ENCODE measurements around the gene CLEC17A. TPM values are rescaled to one million over a fixed set of nuclear protein-coding genes. Genes with fewer than 3 reads are reported as not detected.

Gene CLEC17A
- total and polyA plus RNA-seq, 7 donors = 13.7 TPM; not detected in 6

DNA sequence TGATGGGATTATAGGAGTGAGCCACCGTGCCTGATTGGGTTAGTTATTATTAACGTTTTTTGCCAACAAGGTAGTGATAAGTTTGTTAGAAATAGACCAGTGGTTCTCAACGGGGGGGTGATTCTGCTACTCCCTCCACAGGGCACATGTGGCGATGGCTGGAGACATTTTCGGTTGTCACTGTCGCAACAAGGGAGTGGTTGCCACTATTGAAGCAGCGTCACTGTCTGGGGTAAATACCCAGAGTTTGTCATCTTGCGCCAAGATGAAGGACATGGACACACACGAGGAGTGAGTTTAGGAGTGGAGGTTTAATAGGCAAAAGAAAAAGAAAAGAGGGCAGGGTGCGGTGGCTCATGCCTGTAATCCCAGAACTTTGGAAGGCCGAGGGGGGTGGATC is 72.8 kb downstream of the CLEC17A start:
- H3K27me3 ChIP-seq = no peaks in the 10 kb centered on the region
- H3K4me3 ChIP-seq = no peak overlapping the region
- intact Hi-C loops (cut with DNase I) = no loop called here
- WGBS, 2 donors = 71 to 80% methylated on average over 11 of the region's 11 CpGs
- H3K27ac ChIP-seq = no peak overlapping the region
- H3K9me3 ChIP-seq = no peaks in the 10 kb centered on the region
- no peak for DNase-seq
- TF ChIP-seq, protein P1, sequence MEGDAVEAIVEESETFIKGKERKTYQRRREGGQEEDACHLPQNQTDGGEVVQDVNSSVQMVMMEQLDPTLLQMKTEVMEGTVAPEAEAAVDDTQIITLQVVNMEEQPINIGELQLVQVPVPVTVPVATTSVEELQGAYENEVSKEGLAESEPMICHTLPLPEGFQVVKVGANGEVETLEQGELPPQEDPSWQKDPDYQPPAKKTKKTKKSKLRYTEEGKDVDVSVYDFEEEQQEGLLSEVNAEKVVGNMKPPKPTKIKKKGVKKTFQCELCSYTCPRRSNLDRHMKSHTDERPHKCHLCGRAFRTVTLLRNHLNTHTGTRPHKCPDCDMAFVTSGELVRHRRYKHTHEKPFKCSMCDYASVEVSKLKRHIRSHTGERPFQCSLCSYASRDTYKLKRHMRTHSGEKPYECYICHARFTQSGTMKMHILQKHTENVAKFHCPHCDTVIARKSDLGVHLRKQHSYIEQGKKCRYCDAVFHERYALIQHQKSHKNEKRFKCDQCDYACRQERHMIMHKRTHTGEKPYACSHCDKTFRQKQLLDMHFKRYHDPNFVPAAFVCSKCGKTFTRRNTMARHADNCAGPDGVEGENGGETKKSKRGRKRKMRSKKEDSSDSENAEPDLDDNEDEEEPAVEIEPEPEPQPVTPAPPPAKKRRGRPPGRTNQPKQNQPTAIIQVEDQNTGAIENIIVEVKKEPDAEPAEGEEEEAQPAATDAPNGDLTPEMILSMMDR (IDR thresholded peaks at IDR 0.05) = no peak
- TF ChIP-seq POLR2A (IDR thresholded peaks at IDR 0.05) (no peak), POLR2AphosphoS5 (IDR thresholded peaks at IDR 0.05) (no peak), EP300 (IDR thresholded peaks at IDR 0.05) (no peak)
- no peaks in the 10 kb centered on the region for H3K4me1 ChIP-seq
- H3K36me3 ChIP-seq = no peaks in the 10 kb centered on the region

DNA sequence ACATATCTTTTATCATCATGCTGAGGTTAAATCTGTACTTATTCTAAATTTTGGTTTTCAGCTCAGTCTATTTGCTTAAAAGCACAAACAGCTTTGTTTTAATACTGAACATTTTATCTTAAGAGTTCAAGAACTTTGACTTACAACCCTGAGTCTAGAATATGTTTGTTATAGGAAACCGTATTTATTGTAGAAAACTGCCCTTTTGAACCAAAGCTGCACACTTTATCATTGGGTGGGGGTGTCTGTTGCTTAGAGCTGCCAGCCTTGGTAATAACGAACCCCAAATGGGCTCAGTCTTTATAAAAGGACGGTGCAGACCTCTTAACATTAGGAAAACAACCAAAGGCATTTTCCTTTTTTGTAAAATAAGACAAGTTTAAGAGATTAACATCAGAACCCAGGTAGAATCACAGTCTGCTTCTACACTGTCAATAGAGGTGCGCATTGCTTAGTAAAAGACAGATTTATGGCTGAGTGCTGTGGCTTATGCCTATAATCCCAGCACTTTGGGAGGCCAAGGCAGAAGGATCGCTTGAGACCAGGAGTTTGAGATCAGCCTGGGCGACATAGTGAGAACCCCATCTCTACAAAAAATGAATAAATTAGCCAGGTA is 77.1 kb downstream of the CLEC17A start:
- no peak overlapping the region for H3K4me3 ChIP-seq
- TF ChIP-seq EP300 (IDR thresholded peaks at IDR 0.05) (no peak), POLR2AphosphoS5 (IDR thresholded peaks at IDR 0.05) (no peak), POLR2A (IDR thresholded peaks at IDR 0.05) (no peak)
- TF ChIP-seq, protein P1 (IDR thresholded peaks at IDR 0.05) = no peak
- H3K27me3 ChIP-seq = no peaks in the 10 kb centered on the region
- no peaks in the 10 kb centered on the region for H3K4me1 ChIP-seq
- H3K9me3 ChIP-seq = no peaks in the 10 kb centered on the region
- DNase-seq = no peak
- no peak overlapping the region for H3K27ac ChIP-seq
- intact Hi-C loops (cut with DNase I) = no loop called here
- WGBS, 2 donors = 27 to 71% methylated on average over 6 of the region's 6 CpGs
- H3K36me3 ChIP-seq = no peaks in the 10 kb centered on the region

DNA sequence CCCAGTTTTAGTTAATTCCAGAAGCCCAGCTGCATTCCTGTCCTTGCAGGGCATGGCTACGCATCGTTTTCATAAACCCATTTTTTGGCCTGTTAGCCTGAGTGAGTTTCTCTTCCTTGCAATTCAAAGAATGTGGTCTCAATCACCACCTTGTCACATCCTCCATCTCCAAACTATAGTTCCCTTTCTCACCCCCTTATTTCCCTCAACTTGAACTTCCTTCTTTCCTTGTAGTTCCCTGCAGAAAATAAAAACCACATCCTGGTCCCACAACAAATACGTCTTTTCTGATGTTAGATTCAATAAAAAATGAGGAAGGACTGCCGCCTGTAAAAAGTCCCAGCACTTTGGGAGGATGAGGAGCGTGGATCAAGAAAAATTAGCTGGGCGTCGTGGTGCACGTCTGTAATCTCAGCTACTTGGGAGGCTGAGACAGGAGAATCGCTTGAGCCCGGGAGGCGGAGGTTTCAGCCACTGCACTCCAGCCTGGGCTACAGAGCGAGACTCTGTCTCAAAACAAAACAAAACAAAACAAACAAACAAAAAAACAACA is 78.6 kb downstream of the CLEC17A start:
- H3K4me3 ChIP-seq = no peak overlapping the region
- WGBS, 2 donors = 55 to 73% methylated on average over 12 of the region's 12 CpGs
- H3K27ac ChIP-seq = no peak overlapping the region
- no peaks in the 10 kb centered on the region for H3K27me3 ChIP-seq
- H3K36me3 ChIP-seq = no peaks in the 10 kb centered on the region
- no peaks in the 10 kb centered on the region for H3K9me3 ChIP-seq
- no peaks in the 10 kb centered on the region for H3K4me1 ChIP-seq
- no peak for TF ChIP-seq POLR2A (IDR thresholded peaks at IDR 0.05)
- TF ChIP-seq, protein P1 (IDR thresholded peaks at IDR 0.05) = no peak
- TF ChIP-seq POLR2AphosphoS5 (IDR thresholded peaks at IDR 0.05) = no peak
- TF ChIP-seq EP300 (IDR thresholded peaks at IDR 0.05) = no peak
- intact Hi-C loops (cut with DNase I) = no loop called here
- no peak for DNase-seq

Small RNA genes lying within 50 kb of the gene (small RNA-seq; reads per million reads assigned to genes)
- 0 reads per million in 3 donors for gene AC022149.2
- 0 reads per million in 3 donors for gene RN7SL842P

Other genes with a start within 250 kb of the CLEC17A start
- gene ADGRE5, start 201.6 kb upstream of the CLEC17A start, total RNA-seq = 10 to 100 TPM; 23.7 to 63.1 (median 34.1) TPM
- 100 to 1,000 TPM in 1 of 3 donors, 10 to 100 TPM in 2; 12.0 to 111 (median 29.8) TPM for gene ADGRE5, start 201.6 kb upstream of the CLEC17A start, polyA plus RNA-seq
- 10 to 100 TPM; 37.8 to 43.8 (median 42.0) TPM for gene DDX39A, start 163.7 kb upstream of the CLEC17A start, total RNA-seq
- 100 to 1,000 TPM in 1 of 3 donors, 10 to 100 TPM in 2; 40.2 to 161 (median 45.3) TPM for gene DDX39A, start 163.7 kb upstream of the CLEC17A start, polyA plus RNA-seq
- gene PKN1, start 149.8 kb upstream of the CLEC17A start, total RNA-seq = 100 to 1,000 TPM in 1 of 4 donors, 10 to 100 TPM in 3; 79.2 to 126 (median 84.6) TPM
- gene PKN1, start 149.8 kb upstream of the CLEC17A start, polyA plus RNA-seq = 10 to 100 TPM; 20.8 to 54.8 (median 28.2) TPM
- under 1 TPM in 2 of 4 donors, not detected in 2; 0.54 to 0.71 TPM for gene PTGER1, start 107.7 kb upstream of the CLEC17A start, total RNA-seq
- gene PTGER1, start 107.7 kb upstream of the CLEC17A start, polyA plus RNA-seq = under 1 TPM in 1 of 3 donors, not detected in 2; 0.67 TPM
- gene GIPC1, start 87.0 kb upstream of the CLEC17A start, total RNA-seq = 10 to 100 TPM; 65.1 to 97.7 (median 68.5) TPM
- gene GIPC1, start 87.0 kb upstream of the CLEC17A start, polyA plus RNA-seq = 100 to 1,000 TPM; 344 to 378 (median 351) TPM
- gene DNAJB1, start 64.7 kb upstream of the CLEC17A start, total RNA-seq = 10 to 100 TPM; 44.6 to 69.3 (median 51.9) TPM
- gene DNAJB1, start 64.7 kb upstream of the CLEC17A start, polyA plus RNA-seq = 100 to 1,000 TPM in 1 of 3 donors, 10 to 100 TPM in 2; 70.9 to 118 (median 77.6) TPM
- 10 to 100 TPM; 20.6 to 34.2 (median 30.0) TPM for gene TECR, start 53.5 kb upstream of the CLEC17A start, total RNA-seq
- 100 to 1,000 TPM in 1 of 3 donors, 10 to 100 TPM in 2; 32.4 to 139 (median 37.2) TPM for gene TECR, start 53.5 kb upstream of the CLEC17A start, polyA plus RNA-seq
- gene NDUFB7, start 11.0 kb upstream of the CLEC17A start, total RNA-seq = 100 to 1,000 TPM; 475 to 652 (median 564) TPM
- gene NDUFB7, start 11.0 kb upstream of the CLEC17A start, polyA plus RNA-seq = 100 to 1,000 TPM; 601 to 853 (median 808) TPM
- not detected for gene ADGRE3, start 91.8 kb downstream of the CLEC17A start, total RNA-seq
- under 1 TPM in 1 of 3 donors, not detected in 2; 0.04 TPM for gene ADGRE3, start 91.8 kb downstream of the CLEC17A start, polyA plus RNA-seq
- gene ZNF333, start 107.0 kb downstream of the CLEC17A start, total RNA-seq = 10 to 100 TPM; 27.2 to 55.4 (median 46.1) TPM
- gene ZNF333, start 107.0 kb downstream of the CLEC17A start, polyA plus RNA-seq = 1 to 10 TPM; 1.8 to 8.6 (median 3.6) TPM
- gene ADGRE2, start 195.5 kb downstream of the CLEC17A start, total RNA-seq = 1 to 10 TPM in 2 of 4 donors, under 1 TPM in 2; 0.49 to 2.0 (median 1.2) TPM
- gene ADGRE2, start 195.5 kb downstream of the CLEC17A start, polyA plus RNA-seq = 1 to 10 TPM; 1.8 to 3.6 (median 2.8) TPM